HL-60 (cell line): ENCODE data around the gene MAFB.

Experiments used
- POLR2AphosphoS5 ChIP-seq: IDR thresholded peaks from 2 replicates; pipeline ENCODE4 v1.6.1; 2012; ENCODE audit warnings: low read depth
- TF ChIP-seq, protein P1 (sequence below): IDR thresholded peaks from one replicate; pipeline ENCODE4 v1.5.1; 2011; ENCODE audit warnings: low read length, control low read depth, inconsistent platforms; ENCODE audit not compliant: insufficient read depth

GRCh38 chr20:40720826-40721225, 31.8 kb upstream of the MAFB start:
- TF ChIP-seq, protein P1, sequence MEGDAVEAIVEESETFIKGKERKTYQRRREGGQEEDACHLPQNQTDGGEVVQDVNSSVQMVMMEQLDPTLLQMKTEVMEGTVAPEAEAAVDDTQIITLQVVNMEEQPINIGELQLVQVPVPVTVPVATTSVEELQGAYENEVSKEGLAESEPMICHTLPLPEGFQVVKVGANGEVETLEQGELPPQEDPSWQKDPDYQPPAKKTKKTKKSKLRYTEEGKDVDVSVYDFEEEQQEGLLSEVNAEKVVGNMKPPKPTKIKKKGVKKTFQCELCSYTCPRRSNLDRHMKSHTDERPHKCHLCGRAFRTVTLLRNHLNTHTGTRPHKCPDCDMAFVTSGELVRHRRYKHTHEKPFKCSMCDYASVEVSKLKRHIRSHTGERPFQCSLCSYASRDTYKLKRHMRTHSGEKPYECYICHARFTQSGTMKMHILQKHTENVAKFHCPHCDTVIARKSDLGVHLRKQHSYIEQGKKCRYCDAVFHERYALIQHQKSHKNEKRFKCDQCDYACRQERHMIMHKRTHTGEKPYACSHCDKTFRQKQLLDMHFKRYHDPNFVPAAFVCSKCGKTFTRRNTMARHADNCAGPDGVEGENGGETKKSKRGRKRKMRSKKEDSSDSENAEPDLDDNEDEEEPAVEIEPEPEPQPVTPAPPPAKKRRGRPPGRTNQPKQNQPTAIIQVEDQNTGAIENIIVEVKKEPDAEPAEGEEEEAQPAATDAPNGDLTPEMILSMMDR, result no peak
- no peak for TF ChIP-seq POLR2AphosphoS5
